Activated T-cell treated with anti-CD3 and anti-CD28 coated beads for 4 hours (primary cell): Measurements from ENCODE around the gene STH.
"Not testable (repeated sequence)": the region's sequence is repeated elsewhere in the genome, so short reads cannot be mapped to it uniquely, and the experiment has no call there.

Experiments used
- DNase-seq: peaks from one replicate; pipeline ENCODE4 v3.0.0-alpha.2; 2020

Gene STH

GRCh38 chr17:46008591-46008990 lies 9.5 kb downstream of the STH start:
- DNase-seq, result no peak

- no peak for DNase-seq
Observed at GRCh38 chr17:46009681-46010596, 10.9 kb downstream of the STH start.

GRCh38 chr17:46010597-46011186 lies 11.6 kb downstream of the STH start:
- no peak for DNase-seq

- no peak for DNase-seq
Observed at GRCh38 chr17:46011711-46012505, 12.9 kb downstream of the STH start.

GRCh38 chr17:46012506-46013079 lies 13.5 kb downstream of the STH start:
- DNase-seq, result no peak

DNA sequence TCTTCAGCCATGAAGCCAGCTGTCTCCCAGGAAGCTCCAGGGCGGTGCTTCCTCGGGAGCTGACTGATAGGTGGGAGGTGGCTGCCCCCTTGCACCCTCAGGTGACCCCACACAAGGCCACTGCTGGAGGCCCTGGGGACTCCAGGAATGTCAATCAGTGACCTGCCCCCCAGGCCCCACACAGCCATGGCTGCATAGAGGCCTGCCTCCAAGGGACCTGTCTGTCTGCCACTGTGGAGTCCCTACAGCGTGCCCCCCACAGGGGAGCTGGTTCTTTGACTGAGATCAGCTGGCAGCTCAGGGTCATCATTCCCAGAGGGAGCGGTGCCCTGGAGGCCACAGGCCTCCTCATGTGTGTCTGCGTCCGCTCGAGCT lies 14.1 kb downstream of the STH start:
- DNase-seq, result no peak

- no peak for DNase-seq
Observed at GRCh38 chr17:46013502-46014165, 14.6 kb downstream of the STH start.

GRCh38 chr17:46019408-46019925 lies 20.4 kb downstream of the STH start:
- not testable (repeated sequence) for DNase-seq

DNA sequence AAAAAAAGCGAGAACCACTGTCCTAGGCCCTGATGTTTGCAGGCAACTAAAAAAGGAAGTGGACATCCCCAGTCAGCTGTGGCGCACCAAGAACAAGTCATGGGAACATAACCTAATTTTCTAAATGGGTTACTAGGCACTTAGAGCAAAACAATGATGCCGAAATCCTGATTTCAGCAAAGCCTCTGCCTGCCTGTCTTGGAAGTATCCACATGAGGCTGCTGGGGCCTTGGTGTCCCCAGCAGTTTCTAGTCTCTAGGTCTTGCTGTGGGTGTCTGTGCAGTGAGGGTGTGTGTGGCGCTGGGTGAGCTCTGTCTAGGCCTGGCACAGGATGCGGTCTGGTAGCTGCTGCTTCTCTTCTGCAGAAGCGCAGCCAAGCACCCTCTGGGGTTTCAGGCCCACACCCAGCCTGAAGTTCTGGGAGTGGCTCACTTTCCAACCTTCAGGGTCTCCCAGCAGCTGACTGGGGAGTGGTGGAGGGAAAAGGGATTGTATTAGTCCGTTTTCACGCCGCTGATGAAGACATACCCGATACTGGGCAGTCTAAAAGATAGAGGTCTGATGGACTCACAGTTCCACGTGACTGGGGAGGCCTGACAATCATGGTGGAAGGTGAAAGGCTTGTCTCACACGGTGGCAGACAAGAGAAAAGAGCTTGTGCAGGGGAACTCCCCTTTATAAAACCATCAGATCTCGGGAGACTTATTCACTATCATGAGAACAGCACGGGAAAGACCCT lies 21.1 kb downstream of the STH start:
- peak; percentile 21 for DNase-seq

DNA sequence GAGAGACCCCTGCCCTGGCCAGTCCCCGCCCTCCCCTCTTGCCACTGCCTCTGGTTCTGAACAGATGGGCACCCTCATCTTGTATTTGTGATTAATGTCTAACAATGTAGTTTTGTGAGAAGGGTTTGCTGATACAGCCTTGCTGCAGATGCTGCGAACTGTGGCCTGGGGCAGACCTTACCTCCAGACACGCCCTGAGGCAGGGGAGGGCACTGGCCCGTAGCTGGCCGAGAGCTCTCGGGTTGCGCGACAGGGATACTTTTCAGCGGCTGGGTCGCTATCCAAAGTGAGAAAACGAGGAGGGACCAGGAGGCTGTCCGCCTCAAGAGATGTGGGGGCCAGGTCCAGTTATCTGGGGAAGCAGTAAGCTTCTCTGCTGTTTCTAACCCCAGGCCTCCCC lies 21.9 kb downstream of the STH start:
- DNase-seq, result no peak

DNA sequence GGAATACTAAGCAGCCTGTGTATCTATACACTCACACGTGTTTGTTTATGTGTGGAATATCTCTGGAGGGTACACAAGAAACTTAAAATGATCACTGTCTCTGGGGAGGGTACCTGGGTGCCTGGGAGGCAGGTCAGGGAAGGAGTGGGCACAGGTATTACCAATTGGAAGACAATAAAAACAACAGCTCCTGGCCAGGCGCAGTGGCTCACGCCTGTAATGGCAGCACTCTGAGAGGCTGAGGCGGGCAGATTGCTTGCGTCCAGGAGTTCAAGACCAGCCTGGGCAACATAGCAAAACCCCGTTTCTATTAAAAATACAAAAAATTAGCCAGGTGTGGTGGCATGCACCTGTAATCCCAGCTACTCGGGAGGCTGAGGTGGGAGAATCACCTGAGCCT lies 24.3 kb downstream of the STH start:
- not testable (repeated sequence) for DNase-seq

DNA sequence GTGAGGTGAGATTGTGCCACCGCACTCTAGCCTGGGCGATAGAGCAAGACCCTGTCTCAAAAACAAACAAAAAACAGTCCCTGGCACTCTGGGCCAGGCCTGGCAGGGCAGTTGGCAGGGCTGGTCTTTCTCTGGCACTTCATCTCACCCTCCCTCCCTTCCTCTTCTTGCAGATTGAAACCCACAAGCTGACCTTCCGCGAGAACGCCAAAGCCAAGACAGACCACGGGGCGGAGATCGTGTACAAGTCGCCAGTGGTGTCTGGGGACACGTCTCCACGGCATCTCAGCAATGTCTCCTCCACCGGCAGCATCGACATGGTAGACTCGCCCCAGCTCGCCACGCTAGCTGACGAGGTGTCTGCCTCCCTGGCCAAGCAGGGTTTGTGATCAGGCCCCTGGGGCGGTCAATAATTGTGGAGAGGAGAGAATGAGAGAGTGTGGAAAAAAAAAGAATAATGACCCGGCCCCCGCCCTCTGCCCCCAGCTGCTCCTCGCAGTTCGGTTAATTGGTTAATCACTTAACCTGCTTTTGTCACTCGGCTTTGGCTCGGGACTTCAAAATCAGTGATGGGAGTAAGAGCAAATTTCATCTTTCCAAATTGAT lies 24.8 kb downstream of the STH start:
- DNase-seq, result no peak

- no peak for DNase-seq
Observed at GRCh38 chr17:46024590-46024989, 25.5 kb downstream of the STH start.

- DNase-seq, result no peak
Observed at GRCh38 chr17:46025060-46025459, 26.0 kb downstream of the STH start.

DNA sequence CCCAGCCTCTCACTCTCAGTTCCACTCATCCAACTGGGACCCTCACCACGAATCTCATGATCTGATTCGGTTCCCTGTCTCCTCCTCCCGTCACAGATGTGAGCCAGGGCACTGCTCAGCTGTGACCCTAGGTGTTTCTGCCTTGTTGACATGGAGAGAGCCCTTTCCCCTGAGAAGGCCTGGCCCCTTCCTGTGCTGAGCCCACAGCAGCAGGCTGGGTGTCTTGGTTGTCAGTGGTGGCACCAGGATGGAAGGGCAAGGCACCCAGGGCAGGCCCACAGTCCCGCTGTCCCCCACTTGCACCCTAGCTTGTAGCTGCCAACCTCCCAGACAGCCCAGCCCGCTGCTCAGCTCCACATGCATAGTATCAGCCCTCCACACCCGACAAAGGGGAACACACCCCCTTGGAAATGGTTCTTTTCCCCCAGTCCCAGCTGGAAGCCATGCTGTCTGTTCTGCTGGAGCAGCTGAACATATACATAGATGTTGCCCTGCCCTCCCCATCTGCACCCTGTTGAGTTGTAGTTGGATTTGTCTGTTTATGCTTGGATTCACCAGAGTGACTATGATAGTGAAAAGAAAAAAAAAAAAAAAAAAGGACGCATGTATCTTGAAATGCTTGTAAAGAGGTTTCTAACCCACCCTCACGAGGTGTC lies 26.6 kb downstream of the STH start:
- no peak for DNase-seq

DNA sequence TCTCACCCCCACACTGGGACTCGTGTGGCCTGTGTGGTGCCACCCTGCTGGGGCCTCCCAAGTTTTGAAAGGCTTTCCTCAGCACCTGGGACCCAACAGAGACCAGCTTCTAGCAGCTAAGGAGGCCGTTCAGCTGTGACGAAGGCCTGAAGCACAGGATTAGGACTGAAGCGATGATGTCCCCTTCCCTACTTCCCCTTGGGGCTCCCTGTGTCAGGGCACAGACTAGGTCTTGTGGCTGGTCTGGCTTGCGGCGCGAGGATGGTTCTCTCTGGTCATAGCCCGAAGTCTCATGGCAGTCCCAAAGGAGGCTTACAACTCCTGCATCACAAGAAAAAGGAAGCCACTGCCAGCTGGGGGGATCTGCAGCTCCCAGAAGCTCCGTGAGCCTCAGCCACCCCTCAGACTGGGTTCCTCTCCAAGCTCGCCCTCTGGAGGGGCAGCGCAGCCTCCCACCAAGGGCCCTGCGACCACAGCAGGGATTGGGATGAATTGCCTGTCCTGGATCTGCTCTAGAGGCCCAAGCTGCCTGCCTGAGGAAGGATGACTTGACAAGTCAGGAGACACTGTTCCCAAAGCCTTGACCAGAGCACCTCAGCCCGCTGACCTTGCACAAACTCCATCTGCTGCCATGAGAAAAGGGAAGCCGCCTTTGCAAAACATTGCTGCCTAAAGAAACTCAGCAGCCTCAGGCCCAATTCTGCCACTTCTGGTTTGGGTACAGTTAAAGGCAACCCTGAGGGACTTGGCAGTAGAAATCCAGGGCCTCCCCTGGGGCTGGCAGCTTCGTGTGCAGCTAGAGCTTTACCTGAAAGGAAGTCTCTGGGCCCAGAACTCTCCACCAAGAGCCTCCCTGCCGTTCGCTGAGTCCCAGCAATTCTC lies 27.4 kb downstream of the STH start:
- no peak for DNase-seq

DNA sequence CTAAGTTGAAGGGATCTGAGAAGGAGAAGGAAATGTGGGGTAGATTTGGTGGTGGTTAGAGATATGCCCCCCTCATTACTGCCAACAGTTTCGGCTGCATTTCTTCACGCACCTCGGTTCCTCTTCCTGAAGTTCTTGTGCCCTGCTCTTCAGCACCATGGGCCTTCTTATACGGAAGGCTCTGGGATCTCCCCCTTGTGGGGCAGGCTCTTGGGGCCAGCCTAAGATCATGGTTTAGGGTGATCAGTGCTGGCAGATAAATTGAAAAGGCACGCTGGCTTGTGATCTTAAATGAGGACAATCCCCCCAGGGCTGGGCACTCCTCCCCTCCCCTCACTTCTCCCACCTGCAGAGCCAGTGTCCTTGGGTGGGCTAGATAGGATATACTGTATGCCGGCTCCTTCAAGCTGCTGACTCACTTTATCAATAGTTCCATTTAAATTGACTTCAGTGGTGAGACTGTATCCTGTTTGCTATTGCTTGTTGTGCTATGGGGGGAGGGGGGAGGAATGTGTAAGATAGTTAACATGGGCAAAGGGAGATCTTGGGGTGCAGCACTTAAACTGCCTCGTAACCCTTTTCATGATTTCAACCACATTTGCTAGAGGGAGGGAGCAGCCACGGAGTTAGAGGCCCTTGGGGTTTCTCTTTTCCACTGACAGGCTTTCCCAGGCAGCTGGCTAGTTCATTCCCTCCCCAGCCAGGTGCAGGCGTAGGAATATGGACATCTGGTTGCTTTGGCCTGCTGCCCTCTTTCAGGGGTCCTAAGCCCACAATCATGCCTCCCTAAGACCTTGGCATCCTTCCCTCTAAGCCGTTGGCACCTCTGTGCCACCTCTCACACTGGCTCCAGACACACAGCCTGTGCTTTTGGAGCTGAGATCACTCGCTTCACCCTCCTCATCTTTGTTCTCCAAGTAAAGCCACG lies 28.3 kb downstream of the STH start:
- DNase-seq, result no peak

- no peak for DNase-seq
Observed at GRCh38 chr17:46027976-46028325, 28.9 kb downstream of the STH start.

DNA sequence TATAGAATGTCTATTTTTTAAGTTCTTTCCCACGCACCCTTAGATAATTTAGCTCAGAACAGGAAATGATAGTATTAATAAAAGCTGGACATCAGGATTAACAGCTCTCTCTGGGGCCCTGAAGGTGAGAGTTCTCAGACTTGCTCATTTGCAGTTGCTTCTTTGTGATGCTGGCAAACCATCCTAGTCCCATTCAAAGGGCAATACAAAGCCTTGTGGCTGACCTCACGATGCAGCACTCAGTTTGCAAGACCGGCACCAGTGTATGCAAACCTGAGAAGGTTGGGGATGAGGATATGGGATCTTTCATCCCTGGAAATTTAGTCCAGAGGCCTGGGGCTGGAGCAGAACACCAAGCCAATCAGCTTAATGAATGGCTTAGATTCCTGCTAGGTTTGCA lies 29.3 kb downstream of the STH start:
- DNase-seq, result no peak
